Upper lobe of left lung (tissue), 6 donors: Measurements from ENCODE around the gene ZNF33A. TPM values are rescaled to one million over a fixed set of nuclear protein-coding genes. Genes with fewer than 3 reads are reported as not detected.

Experiments
- ATAC-seq, 2 donors: fragments of 200-7000 bp; cut with Tn5 transposase; one replicate each; pipeline ENCODE4 v1.9.1; 2022; ENCODE audit warnings: mild to moderate bottlenecking in 2 of 2, moderate library complexity in 2 of 2; ENCODE audit not compliant: low FRiP score in 2 of 2
- DNase-seq, 2 donors: peaks; one replicate each; pipeline ENCODE4 v3.0.0-alpha.2; 2019 to 2020
- H3K27ac ChIP-seq, 4 donors: fragments of 200-600 bp; sonication (generic); one replicate each; pipeline ENCODE4 v1.5.1; 2016 to 2019
- H3K27me3 ChIP-seq, 4 donors: fragments of 200-600 bp; sonication (generic); one replicate each; pipeline ENCODE4 v1.5.1; 2017 to 2019
- H3K36me3 ChIP-seq, 4 donors: fragments of 200-600 bp; sonication (generic); one replicate each; pipeline ENCODE4 v1.5.1; 2016 to 2019
- H3K4me1 ChIP-seq, 4 donors: fragments of 200-600 bp; sonication (generic); one replicate each; pipeline ENCODE4 v1.5.1; 2018 to 2019
- H3K4me3 ChIP-seq, 4 donors: fragments of 200-600 bp; sonication (generic); one replicate each; pipeline ENCODE4 v1.5.1; 2017 to 2019; ENCODE audit warnings: mild to moderate bottlenecking in 2 of 4, moderate library complexity in 1 of 4
- H3K9me3 ChIP-seq, 4 donors: fragments of 200-600 bp; sonication (generic); one replicate each; pipeline ENCODE4 v1.5.1; 2018 to 2019
- EP300 ChIP-seq, 4 donors: sonication (generic); formaldehyde crosslinking; IDR thresholded peaks; one replicate each; pipeline ENCODE4 v1.5.1; 2017; ENCODE audit warnings: antibody characterized with exemption in 4 of 4, control low read depth in 2 of 4
- POLR2A ChIP-seq, 4 donors: fragments of 450-650 bp; IDR thresholded peaks; one replicate each; pipeline ENCODE4 v1.5.1; 2016 to 2017; ENCODE audit warnings: antibody characterized with exemption in 4 of 4, mild to moderate bottlenecking in 2 of 4
- POLR2AphosphoS5 ChIP-seq, 2 donors: sonication (generic); formaldehyde crosslinking; IDR thresholded peaks; one replicate each; pipeline ENCODE4 v1.5.1; 2017; ENCODE audit warnings: antibody characterized with exemption in 2 of 2
- WGBS, 2 donors: methylation state at CpG; one replicate each; pipeline ENCODE4 v1.1.5; 2017 to 2018; 5-methylcytosine and 5-hydroxymethylcytosine counted together
- total RNA-seq, 6 donors: library from RNA; depleted of rRNA in 4 of 6; stranded (reverse); fragments of >200 nt in 4 of 6; gene quantifications; one replicate each; pipeline versions ENCODE4 v1.1.0 to v1.2.1, GENCODE V29; 2016 to 2021
- TF ChIP-seq, protein P1 (sequence below), 6 experiments: fragments of 450-650 bp in 4 of 6; fragments of 200-600 bp in 2 of 6; sonication (generic) in 2 of 6; IDR thresholded peaks; one replicate each; pipeline ENCODE4 v1.5.1; 2016 to 2019; ENCODE audit warnings: antibody characterized with exemption in 6 of 6
- donor health status: DM: no; HTN: no; CAD: no; lungs with moderate emphysema.
- donor health status: DM: no; HTN: yes; CAD: no; lungs with severe emphysema.

The ZNF33A gene
- total RNA-seq, 6 donors from 2014 or later, result 20.0 to 49.1 (median 22.9) TPM

DNA sequence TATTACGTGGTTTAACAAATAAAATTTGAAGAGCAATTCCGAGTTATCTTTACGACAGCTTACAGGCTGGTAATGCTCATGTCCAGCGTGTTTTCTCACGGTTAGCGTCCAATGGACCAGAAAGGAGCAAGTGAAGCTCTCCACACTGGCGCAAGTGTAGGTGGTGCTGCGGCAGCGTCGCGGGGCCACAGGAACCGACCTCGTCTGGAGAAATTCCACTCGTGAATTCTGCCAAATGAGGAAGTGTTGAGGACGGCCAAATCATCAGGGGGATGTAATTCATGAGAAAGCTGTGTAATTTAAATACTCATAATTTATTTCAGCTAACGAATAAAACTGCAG, 83.3 kb downstream of the ZNF33A start:
- H3K9me3 ChIP-seq, result peaks cover 0 to under 1% (median 0%) of the 10 kb centered on the region in 4 donors
- peaks cover 6 to 17% (median 11%) of the 10 kb centered on the region in 4 donors for H3K4me1 ChIP-seq
- H3K36me3 ChIP-seq, result peaks cover 11 to 31% (median 18%) of the 10 kb centered on the region in 4 donors
- H3K27me3 ChIP-seq, result no peaks in the 10 kb centered on the region
- H3K4me3 ChIP-seq, result peak overlapping the region; percentile 68 to 88 (median 76)
- 17 to 26% methylated on average over 16 of the region's 16 CpGs for WGBS, 2 donors
- ATAC-seq (peak in 1 of 2 donors; percentile 47), DNase-seq (peak; percentile 25 to 88)
- TF ChIP-seq POLR2AphosphoS5 (IDR thresholded peaks at IDR 0.05), result peak in 1 of 2 donors; percentile 11
- no peak for TF ChIP-seq EP300 (IDR thresholded peaks at IDR 0.05)
- TF ChIP-seq, protein P1, sequence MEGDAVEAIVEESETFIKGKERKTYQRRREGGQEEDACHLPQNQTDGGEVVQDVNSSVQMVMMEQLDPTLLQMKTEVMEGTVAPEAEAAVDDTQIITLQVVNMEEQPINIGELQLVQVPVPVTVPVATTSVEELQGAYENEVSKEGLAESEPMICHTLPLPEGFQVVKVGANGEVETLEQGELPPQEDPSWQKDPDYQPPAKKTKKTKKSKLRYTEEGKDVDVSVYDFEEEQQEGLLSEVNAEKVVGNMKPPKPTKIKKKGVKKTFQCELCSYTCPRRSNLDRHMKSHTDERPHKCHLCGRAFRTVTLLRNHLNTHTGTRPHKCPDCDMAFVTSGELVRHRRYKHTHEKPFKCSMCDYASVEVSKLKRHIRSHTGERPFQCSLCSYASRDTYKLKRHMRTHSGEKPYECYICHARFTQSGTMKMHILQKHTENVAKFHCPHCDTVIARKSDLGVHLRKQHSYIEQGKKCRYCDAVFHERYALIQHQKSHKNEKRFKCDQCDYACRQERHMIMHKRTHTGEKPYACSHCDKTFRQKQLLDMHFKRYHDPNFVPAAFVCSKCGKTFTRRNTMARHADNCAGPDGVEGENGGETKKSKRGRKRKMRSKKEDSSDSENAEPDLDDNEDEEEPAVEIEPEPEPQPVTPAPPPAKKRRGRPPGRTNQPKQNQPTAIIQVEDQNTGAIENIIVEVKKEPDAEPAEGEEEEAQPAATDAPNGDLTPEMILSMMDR (IDR thresholded peaks at IDR 0.05), result peak in 1 of 6 experiments; percentile 16
- peak overlapping the region; percentile 72 to 92 (median 90) for H3K27ac ChIP-seq

DNA sequence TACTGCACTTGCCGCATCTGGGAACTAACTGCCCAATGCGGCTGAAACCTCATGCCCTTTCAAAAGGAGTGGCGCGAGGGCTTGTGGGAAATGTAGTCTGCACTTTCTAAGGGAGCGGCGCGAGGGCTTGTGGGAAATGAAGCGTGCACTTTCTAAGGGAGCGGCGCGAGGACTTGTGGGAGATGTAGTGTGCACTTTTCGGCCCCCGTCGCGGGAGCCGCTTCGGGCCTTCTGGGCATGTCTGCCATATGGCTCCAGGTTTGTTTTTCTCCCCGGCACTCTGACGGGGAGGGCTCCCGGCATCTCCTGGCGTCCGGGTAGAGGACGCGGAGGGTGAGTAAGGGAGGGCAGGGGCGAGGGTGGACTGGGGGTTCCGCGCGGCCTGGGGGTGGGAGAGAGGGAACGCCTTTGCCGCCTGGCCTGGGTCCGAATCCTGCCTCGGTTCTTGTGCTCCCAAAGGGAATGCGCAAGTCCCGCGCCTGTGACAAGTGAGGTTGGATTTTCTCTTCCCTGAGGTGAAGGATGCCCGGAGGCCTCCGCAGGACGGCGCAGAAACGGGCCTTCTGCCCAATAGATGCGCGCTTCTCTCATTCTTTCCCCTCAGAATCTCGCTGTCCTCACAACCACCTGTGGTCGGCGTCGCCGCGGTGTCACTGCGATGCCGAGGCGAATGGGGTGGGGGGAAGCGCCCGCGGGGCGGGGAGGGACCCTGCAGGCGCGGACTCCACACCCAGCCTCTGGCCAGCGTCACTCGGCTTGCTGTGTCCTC, 83.9 kb downstream of the ZNF33A start, which contains the start of gene ZNF37A:
TSS of gene ZNF37A (plus strand) at position 180 of the 769 bp plus-strand sequence. CDS start 2,281 bp downstream, outside the sequence.
- H3K9me3 ChIP-seq, result peaks cover 0 to 4% (median 0%) of the 10 kb centered on the region in 4 donors
- peaks cover 11 to 36% (median 18%) of the 10 kb centered on the region in 4 donors for H3K36me3 ChIP-seq
- H3K27ac ChIP-seq, result peak within 1 kb of the TSS; percentile 72 to 92 (median 90)
- WGBS, 2 donors, result 0% methylated on average over 21 to 51 of the region's 59 CpGs
- ATAC-seq (peak; percentile 99), DNase-seq (peak; percentile 91 to 97)
- H3K4me1 ChIP-seq, result peaks cover 6 to 17% (median 11%) of the 10 kb centered on the region in 4 donors
- H3K4me3 ChIP-seq, result peak within 1 kb of the TSS; percentile 68 to 88 (median 76)
- no peaks in the 10 kb centered on the region for H3K27me3 ChIP-seq
- TF ChIP-seq POLR2AphosphoS5 (IDR thresholded peaks at IDR 0.05), result peak; percentile 40 to 73
- TF ChIP-seq, protein P1 (IDR thresholded peaks at IDR 0.05), result peak in 1 of 6 experiments; percentile 26
- TF ChIP-seq POLR2A (IDR thresholded peaks at IDR 0.05), result peak in 3 of 4 donors; percentile 31 to 72 (median 69)
- no peak for TF ChIP-seq EP300 (IDR thresholded peaks at IDR 0.05)

DNA sequence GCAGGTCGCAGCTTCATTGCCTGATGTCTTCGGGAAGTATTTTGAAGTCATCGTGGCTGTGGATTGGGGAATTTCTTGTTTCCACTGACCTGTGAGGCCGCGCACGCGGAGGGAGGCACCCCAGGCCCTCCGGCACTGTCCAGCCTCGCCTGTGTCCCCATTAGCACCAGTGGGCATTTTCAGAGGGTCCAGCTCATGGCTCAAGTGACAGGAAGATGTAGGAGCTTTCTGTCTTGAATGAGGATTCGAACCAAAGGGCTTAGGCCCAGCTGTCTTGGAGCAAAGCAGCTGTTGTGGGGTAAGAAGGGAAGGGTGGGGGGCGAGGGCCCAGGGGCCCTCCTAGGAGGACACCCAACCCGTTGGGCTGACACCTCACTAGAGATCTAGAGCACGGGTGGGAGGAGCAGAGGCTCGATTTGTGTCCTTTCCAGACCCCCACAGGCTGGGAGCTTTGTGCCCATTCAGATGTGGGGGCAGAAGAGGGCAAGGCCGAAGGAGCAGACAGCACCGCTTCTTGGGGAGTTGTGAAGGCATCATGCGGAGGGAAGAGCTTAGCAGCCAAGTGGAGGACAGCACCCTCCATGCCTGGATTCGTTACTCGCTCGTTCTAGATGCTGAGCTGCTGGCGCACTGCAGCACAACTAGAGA, 84.6 kb downstream of the ZNF33A start:
- ATAC-seq (no peak), DNase-seq (no peak)
- Histone ChIP-seq H3K27ac (peak overlapping the region; percentile 72 to 92 (median 90)), H3K27me3 (no peaks in the 10 kb centered on the region), H3K4me1 (peaks cover 6 to 17% (median 11%) of the 10 kb centered on the region in 4 donors), H3K4me3 (peak overlapping the region; percentile 68 to 88 (median 76)), H3K9me3 (peaks cover 0 to 8% (median 3%) of the 10 kb centered on the region in 4 donors), H3K36me3 (peaks cover 11 to 43% (median 22%) of the 10 kb centered on the region in 4 donors)
- TF ChIP-seq POLR2AphosphoS5 (IDR thresholded peaks at IDR 0.05) (no peak), EP300 (IDR thresholded peaks at IDR 0.05) (no peak), POLR2A (IDR thresholded peaks at IDR 0.05) (no peak)
- TF ChIP-seq, protein P1 (IDR thresholded peaks at IDR 0.05), result no peak
- 51 to 93% methylated on average over 11 to 21 of the region's 21 CpGs for WGBS, 2 donors

DNA sequence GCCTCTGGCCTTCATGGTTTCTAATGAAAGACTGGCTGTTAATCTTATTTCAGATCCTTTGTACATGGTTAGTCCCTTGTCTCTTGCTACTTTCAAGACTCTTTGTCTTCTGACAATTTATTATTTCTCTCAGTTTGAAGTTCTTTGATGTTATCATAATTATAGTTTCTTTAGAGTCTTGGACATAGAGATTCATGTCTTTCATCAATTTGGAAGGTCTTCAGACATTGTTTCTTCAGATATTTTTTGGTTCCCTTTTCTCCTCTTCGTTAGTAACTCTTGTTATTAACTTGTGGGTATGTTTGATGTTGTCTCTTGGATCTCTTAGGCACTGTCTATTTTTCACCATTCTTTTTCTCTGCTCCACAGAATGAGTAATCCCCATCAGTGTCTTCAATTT, 92.4 kb downstream of the ZNF33A start:
- no peaks in the 10 kb centered on the region for H3K4me1 ChIP-seq
- H3K36me3 ChIP-seq, result peaks cover 5 to 72% (median 46%) of the 10 kb centered on the region in 4 donors
- DNase-seq (no peak), ATAC-seq (no peak)
- TF ChIP-seq, protein P1 (IDR thresholded peaks at IDR 0.05), result no peak
- no peak for TF ChIP-seq POLR2A (IDR thresholded peaks at IDR 0.05)
- TF ChIP-seq EP300 (IDR thresholded peaks at IDR 0.05), result no peak
- TF ChIP-seq POLR2AphosphoS5 (IDR thresholded peaks at IDR 0.05), result no peak
- peaks cover 9 to 63% (median 53%) of the 10 kb centered on the region in 4 donors for H3K9me3 ChIP-seq
- H3K27me3 ChIP-seq, result no peaks in the 10 kb centered on the region
- no peak overlapping the region for H3K27ac ChIP-seq
- H3K4me3 ChIP-seq, result no peak overlapping the region
- 84 to 94% methylated on average over 1 of the region's 1 CpG for WGBS, 2 donors
